Measurements from ENCODE around the gene CGB5.
"Not testable (repeated sequence)": the region's sequence is repeated elsewhere in the genome, so short reads cannot be mapped to it uniquely, and the experiment has no call there.

GRCh38 chr19:49025599-49025998 lies 18.0 kb upstream of the CGB5 start:
- TF ChIP-seq, protein P1, sequence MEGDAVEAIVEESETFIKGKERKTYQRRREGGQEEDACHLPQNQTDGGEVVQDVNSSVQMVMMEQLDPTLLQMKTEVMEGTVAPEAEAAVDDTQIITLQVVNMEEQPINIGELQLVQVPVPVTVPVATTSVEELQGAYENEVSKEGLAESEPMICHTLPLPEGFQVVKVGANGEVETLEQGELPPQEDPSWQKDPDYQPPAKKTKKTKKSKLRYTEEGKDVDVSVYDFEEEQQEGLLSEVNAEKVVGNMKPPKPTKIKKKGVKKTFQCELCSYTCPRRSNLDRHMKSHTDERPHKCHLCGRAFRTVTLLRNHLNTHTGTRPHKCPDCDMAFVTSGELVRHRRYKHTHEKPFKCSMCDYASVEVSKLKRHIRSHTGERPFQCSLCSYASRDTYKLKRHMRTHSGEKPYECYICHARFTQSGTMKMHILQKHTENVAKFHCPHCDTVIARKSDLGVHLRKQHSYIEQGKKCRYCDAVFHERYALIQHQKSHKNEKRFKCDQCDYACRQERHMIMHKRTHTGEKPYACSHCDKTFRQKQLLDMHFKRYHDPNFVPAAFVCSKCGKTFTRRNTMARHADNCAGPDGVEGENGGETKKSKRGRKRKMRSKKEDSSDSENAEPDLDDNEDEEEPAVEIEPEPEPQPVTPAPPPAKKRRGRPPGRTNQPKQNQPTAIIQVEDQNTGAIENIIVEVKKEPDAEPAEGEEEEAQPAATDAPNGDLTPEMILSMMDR (IDR thresholded peaks at IDR 0.05), result not testable (repeated sequence)
- TF ChIP-seq POLR2A (IDR thresholded peaks at IDR 0.05), result not testable (repeated sequence)
